HG03280 (cell line): ENCODE results near the gene C16orf89.
"Not testable (repeated sequence)": the region's sequence is repeated elsewhere in the genome, so short reads cannot be mapped to it uniquely, and the experiment has no call there.

ENCODE experiments used
- ATAC-seq: cut with Tn5 transposase; IDR thresholded peaks from one replicate; pipeline ENCODE4 v1.9.1; 2021; ENCODE audit warnings: mild to moderate bottlenecking, moderate library complexity; ENCODE audit not compliant: unreplicated experiment

The C16orf89 gene

GRCh38 chr16:5085716-5086115 is 20.0 kb upstream of the C16orf89 start:
- ATAC-seq = not testable (repeated sequence)

GRCh38 chr16:5084802-5085201 is 19.0 kb upstream of the C16orf89 start:
- not testable (repeated sequence) for ATAC-seq

GRCh38 chr16:5084099-5084731 is 18.5 kb upstream of the C16orf89 start:
- not testable (repeated sequence) for ATAC-seq

GRCh38 chr16:5083646-5084045 is 17.9 kb upstream of the C16orf89 start:
- ATAC-seq = not testable (repeated sequence)

DNA sequence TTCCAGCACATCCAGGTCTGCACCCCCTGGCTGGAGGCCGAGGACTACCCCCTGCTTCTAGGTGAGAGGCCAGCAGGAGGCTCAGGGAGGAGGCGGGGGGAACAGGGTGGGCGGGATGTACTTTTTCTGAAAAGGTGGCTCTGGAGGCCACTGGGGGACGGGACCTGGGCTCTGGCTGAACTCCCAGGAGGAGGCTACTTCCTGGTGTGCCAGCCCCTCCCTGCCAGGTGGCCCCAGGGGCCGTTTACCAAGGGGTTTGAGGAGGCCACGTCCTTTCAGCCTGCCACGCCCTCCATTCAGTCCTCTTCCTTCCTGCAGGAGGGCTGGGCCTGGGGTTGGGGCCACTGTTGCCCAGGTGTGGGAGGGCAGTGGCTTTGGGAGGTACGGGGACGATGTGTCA is 15.2 kb upstream of the C16orf89 start:
- ATAC-seq = not testable (repeated sequence)

- not testable (repeated sequence) for ATAC-seq
Measured at GRCh38 chr16:5080461-5080860, 14.7 kb upstream of the C16orf89 start.

- ATAC-seq = no peak
Measured at GRCh38 chr16:5078626-5079025, 12.9 kb upstream of the C16orf89 start.

DNA sequence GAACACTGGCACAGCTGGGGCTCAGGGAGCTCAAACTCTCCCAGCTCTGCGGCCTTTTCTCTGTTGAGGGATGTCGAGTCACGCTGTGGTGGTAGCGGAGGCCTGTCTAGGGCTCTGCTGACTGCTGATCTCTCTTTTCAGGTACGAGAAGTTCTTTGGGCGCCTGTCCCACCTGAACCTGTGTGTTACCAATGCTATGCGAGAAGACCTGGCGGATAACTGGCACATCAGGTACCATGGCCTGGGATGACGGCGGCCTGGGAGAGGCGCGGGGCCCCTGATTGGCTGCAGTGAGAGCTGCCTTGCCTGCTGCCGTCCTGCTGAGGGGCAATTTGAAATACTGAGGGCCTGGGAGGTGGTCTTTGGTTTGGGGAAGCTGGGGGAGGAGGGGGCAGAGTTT is 11.5 kb upstream of the C16orf89 start:
- no peak for ATAC-seq

GRCh38 chr16:5075637-5076036 is 9.9 kb upstream of the C16orf89 start:
- ATAC-seq = no peak

GRCh38 chr16:5073771-5074170 is 8.0 kb upstream of the C16orf89 start:
- ATAC-seq = not testable (repeated sequence)

DNA sequence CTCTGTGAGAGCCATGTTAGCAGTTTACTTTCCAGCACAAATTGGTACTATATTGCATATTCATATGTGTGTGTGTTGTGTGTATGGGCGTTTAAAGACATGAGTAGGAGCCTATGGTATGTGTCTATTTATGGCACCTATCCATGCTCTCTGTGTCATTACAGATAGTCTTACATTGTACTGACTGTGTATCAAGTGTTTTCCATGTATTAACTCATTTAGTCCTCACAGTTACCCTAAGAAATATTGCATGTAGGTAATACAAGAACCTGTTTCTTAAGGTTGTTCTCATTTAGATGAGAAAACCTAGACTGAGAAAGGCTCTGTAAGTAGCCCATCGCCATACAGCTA is 7.5 kb upstream of the C16orf89 start:
- no peak for ATAC-seq

DNA sequence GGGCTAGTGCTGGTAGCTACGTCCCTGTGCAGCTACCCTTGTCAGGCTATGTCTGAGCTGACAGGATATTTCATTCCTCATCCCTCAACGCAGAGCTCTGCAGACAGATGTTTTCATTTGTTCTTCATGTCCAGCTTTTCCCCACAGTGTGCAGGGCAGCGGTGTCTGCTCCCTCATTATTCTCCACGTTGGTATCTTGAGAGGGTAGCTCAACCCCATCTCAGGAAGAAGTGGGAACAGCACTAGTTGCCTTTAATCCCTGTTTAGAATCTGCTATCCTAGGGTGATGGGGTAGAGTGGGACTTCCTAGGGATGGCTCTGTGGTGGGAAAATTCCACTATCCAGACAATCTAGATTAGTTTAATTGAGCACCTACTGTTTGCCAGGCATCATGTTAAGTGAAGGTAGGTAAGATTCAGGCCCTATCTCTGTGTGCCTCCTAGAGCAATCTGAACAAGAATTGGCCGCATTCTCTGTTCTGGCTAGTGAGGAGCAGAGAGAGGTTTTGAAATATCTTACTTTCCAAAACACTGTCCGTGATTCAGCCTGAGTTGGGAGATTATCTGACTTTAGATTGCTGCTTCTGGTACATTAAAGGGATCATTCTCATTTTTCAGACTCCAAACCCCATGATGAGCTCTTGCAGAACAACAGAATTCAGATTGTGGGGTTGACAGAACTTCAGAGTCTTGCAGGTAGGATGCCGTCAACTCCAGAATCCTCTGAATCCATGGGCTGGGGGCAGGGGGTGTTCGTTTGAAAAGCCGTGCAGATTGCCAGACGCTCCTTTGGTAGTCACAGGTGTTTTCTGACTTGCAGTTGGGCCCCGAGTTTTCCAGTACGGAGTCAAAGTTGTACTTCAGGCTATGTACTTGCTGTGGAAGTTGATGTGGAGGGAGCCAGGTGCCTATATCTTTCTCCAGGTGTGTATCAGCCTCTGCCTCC is 6.8 kb upstream of the C16orf89 start:
- ATAC-seq = no peak

- peak; percentile 81 for ATAC-seq
Measured at GRCh38 chr16:5071681-5072333, 6.1 kb upstream of the C16orf89 start, which contains the start of gene ALG1. ALG1 (plus strand) TSS chr16:5071843; CDS start chr16:5071850, 7 bp downstream.

DNA sequence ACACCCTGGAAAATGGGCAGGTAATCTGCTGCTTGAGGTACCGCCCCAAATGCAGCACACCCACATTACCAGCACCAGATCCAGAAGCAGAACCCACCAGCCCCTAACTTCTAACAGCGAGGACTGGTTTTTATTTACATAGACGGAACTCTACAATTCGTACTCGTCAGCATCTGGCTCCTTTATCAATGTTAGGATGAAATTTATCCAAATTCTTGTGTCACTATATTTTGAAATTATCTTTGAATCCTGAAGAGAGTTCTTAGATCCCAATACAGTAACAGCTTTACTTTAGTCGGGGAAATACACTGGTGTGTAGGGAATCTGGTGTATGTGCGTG is 5.6 kb upstream of the C16orf89 start:
- no peak for ATAC-seq

GRCh38 chr16:5070431-5071186 is 4.9 kb upstream of the C16orf89 start:
- ATAC-seq = no peak

- ATAC-seq = no peak
Measured at GRCh38 chr16:5069854-5070253, 4.1 kb upstream of the C16orf89 start.

DNA sequence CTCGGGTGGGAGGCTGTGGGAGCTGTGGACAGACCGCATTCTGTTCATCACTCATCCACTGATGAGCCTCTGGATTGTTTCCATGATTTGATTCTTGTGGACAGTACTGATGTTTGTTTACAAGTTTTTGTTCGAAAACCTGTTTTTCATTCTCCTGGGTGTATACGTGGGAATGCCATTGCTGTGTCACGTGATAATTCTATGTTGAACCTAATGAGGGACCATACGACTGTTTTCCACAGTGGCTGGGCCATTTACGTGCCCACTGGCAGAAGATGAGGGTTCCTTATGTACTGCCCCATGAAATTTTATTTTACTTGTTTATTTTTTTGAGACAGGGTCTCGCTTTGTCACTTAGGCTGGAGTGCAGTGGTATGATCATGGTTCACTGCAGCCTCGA is 3.3 kb upstream of the C16orf89 start:
- ATAC-seq = no peak

DNA sequence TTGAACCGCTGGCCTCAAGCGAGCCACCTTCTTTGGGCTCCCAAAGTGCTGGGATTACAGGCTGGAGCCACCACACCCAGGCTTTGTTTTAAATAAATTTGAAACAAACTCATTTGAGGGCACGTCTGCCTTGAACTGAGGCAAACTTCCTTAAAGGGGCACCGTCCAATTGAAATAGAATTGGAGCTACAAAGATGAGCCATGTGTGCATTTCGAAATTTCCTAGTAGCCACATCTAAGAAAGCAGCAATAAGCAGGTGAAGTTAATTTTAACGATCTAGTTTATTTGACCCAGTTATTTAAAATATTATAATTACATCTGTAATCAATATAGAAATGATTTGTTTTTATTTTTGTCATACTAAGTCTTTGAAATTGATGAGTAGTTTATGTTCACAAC is 755 bp upstream of the C16orf89 start:
- ATAC-seq = no peak

GRCh38 chr16:5065326-5065725 is 430 bp downstream of the C16orf89 start:
- ATAC-seq = no peak

- ATAC-seq = no peak
Measured at GRCh38 chr16:5064915-5065314, 841 bp downstream of the C16orf89 start.
